Esophagus squamous epithelium (tissue), 4 donors: ENCODE measurements around the gene TMEM131.

Experiments used
- POLR2A ChIP-seq, 4 donors: fragments of 450-650 bp; IDR thresholded peaks; one replicate each; pipeline ENCODE4 v1.6.1; 2017; ENCODE audit warnings: antibody characterized with exemption in 4 of 4, mild to moderate bottlenecking in 4 of 4, moderate library complexity in 3 of 4
- TF ChIP-seq, protein P1 (sequence below), 6 experiments: fragments of 450-650 bp in 4 of 6; fragments of 200-600 bp in 2 of 6; sonication (generic) in 2 of 6; IDR thresholded peaks; one replicate each; pipeline ENCODE4 v1.5.1; 2016 to 2019; ENCODE audit warnings: antibody characterized with exemption in 6 of 6, mild to moderate bottlenecking in 4 of 6, moderate library complexity in 4 of 6

GRCh38 chr2:97724946-97725688 is 270.6 kb downstream of the TMEM131 start:
- TF ChIP-seq, protein P1, sequence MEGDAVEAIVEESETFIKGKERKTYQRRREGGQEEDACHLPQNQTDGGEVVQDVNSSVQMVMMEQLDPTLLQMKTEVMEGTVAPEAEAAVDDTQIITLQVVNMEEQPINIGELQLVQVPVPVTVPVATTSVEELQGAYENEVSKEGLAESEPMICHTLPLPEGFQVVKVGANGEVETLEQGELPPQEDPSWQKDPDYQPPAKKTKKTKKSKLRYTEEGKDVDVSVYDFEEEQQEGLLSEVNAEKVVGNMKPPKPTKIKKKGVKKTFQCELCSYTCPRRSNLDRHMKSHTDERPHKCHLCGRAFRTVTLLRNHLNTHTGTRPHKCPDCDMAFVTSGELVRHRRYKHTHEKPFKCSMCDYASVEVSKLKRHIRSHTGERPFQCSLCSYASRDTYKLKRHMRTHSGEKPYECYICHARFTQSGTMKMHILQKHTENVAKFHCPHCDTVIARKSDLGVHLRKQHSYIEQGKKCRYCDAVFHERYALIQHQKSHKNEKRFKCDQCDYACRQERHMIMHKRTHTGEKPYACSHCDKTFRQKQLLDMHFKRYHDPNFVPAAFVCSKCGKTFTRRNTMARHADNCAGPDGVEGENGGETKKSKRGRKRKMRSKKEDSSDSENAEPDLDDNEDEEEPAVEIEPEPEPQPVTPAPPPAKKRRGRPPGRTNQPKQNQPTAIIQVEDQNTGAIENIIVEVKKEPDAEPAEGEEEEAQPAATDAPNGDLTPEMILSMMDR (IDR thresholded peaks at IDR 0.05): no peak
- no peak for TF ChIP-seq POLR2A (IDR thresholded peaks at IDR 0.05)
